ENCODE results near the gene C2orf72.

The C2orf72 gene

GRCh38 chr2:231069379-231070054 is 32.2 kb downstream of the C2orf72 start:
- DNase-seq (ENCODE audit: low read depth): no peak
- H3K4me3 ChIP-seq (ENCODE audit: low read depth, low read length): no peak overlapping the region
- TF ChIP-seq CTCF (IDR thresholded peaks at IDR 0.05; ENCODE audit: control insufficient read depth, extremely low read depth, insufficient read depth): no peak

- H3K4me3 ChIP-seq (ENCODE audit: low read depth, low read length): no peak overlapping the region
- TF ChIP-seq CTCF (IDR thresholded peaks at IDR 0.05; ENCODE audit: control insufficient read depth, extremely low read depth, insufficient read depth): no peak
- no peak for DNase-seq (ENCODE audit: low read depth)
Measured at GRCh38 chr2:231084565-231084964, 47.2 kb downstream of the C2orf72 start.

- no peak overlapping the region for H3K4me3 ChIP-seq (ENCODE audit: low read depth, low read length)
- no peak for TF ChIP-seq CTCF (IDR thresholded peaks at IDR 0.05; ENCODE audit: control insufficient read depth, extremely low read depth, insufficient read depth)
- no peak for DNase-seq (ENCODE audit: low read depth)
Measured at GRCh38 chr2:231088754-231089153, 51.4 kb downstream of the C2orf72 start.

- DNase-seq (ENCODE audit: low read depth): no peak
- no peak overlapping the region for H3K4me3 ChIP-seq (ENCODE audit: low read depth, low read length)
- no peak for TF ChIP-seq CTCF (IDR thresholded peaks at IDR 0.05; ENCODE audit: control insufficient read depth, extremely low read depth, insufficient read depth)
Measured at GRCh38 chr2:231093933-231094332, 56.6 kb downstream of the C2orf72 start.

- no peak for DNase-seq (ENCODE audit: low read depth)
- TF ChIP-seq CTCF (IDR thresholded peaks at IDR 0.05; ENCODE audit: control insufficient read depth, extremely low read depth, insufficient read depth): no peak
- no peak overlapping the region for H3K4me3 ChIP-seq (ENCODE audit: low read depth, low read length)
Measured at GRCh38 chr2:231094736-231095346, 57.5 kb downstream of the C2orf72 start.

Data from LNCaP clone FGC (cell line).